Stomach (tissue), 9 donors: ENCODE measurements around the gene GFER. TPM values are rescaled to one million over a fixed set of nuclear protein-coding genes. Genes with fewer than 3 reads are reported as not detected.

Experiments used
- DNase-seq, 2 donors: peaks; one replicate each; pipeline versions ENCODE4 v3.0.0 to v3.0.0-alpha.2; 2013 to 2019
- H3K27ac ChIP-seq, 5 donors: fragments of 200-600 bp in 4 of 5; sonication (generic) in 4 of 5; one replicate each; pipeline ENCODE4 v1.5.1; 2013 to 2019; ENCODE audit warnings: mild to moderate bottlenecking in 1 of 5, moderate library complexity in 1 of 5
- H3K27me3 ChIP-seq, 3 donors: fragments of 200-600 bp; sonication (generic); one replicate each; pipeline ENCODE4 v1.5.1; 2017 to 2019; ENCODE audit warnings: mixed run types in 1 of 3
- H3K36me3 ChIP-seq, 4 donors: fragments of 200-600 bp; sonication (generic); 1 replicate in 3 of 4; 2 replicates in 1 of 4; pipeline ENCODE4 v1.5.1; 2016 to 2019
- H3K4me1 ChIP-seq, 4 donors: fragments of 200-600 bp; sonication (generic); one replicate each; pipeline ENCODE4 v1.5.1; 2016 to 2019
- H3K4me3 ChIP-seq, 4 donors: fragments of 200-600 bp; sonication (generic) in 3 of 4; one replicate each; pipeline ENCODE4 v1.5.1; 2016 to 2019; ENCODE audit warnings: mild to moderate bottlenecking in 1 of 4
- H3K9me3 ChIP-seq, 4 donors: fragments of 200-600 bp; sonication (generic); one replicate each; pipeline ENCODE4 v1.5.1; 2016 to 2019
- CTCF ChIP-seq, 7 experiments: fragments of 450-650 bp in 4 of 7; fragments of 200-600 bp in 3 of 7; sonication (generic) in 3 of 7; IDR thresholded peaks; one replicate each; pipeline ENCODE4 v1.5.1; 2016 to 2019; ENCODE audit warnings: antibody characterized with exemption in 7 of 7, control low read depth in 2 of 7, mild to moderate bottlenecking in 1 of 7
- EP300 ChIP-seq: sonication (generic); formaldehyde crosslinking; IDR thresholded peaks from one replicate; pipeline ENCODE4 v1.6.1; 2017; ENCODE audit warnings: antibody characterized with exemption
- POLR2A ChIP-seq, 4 donors: fragments of 450-650 bp; IDR thresholded peaks; one replicate each; pipeline ENCODE4 v1.6.1; 2016; ENCODE audit warnings: antibody characterized with exemption in 4 of 4, control low read depth in 2 of 4, mild to moderate bottlenecking in 1 of 4, moderate library complexity in 1 of 4
- POLR2AphosphoS5 ChIP-seq, 3 donors: sonication (generic); formaldehyde crosslinking; IDR thresholded peaks; one replicate each; pipeline ENCODE4 v1.6.1; 2016; ENCODE audit warnings: antibody characterized with exemption in 3 of 3
- WGBS, 5 donors: extraction: QIAGEN DNeasy Blood & Tissue Kit in 3 of 5; methylation state at CpG; one replicate each; pipeline versions ENCODE4 v1.1.5 to v1.1.7; 2013 to 2018; 5-methylcytosine and 5-hydroxymethylcytosine counted together
- intact Hi-C: fragments of 100-400 bp; cut with DNase I; formaldehyde crosslinking; loops from one replicate; pipeline ENCODE4 v1.15.1; 2023; ENCODE audit warnings: low total_unique reads
- polyA plus RNA-seq, 3 donors: library from polyadenylated mRNA; stranded (reverse); fragments of 200-250 nt; gene quantifications; one replicate each; pipeline ENCODE4 v1.2.3, GENCODE V29; 2013
- total RNA-seq, 5 donors: library from RNA; depleted of rRNA; stranded (reverse); fragments of >200 nt; gene quantifications; one replicate each; pipeline versions ENCODE4 v1.1.0 to v1.2.3, GENCODE V29; 2014 to 2016
- donor health status: healthy with polysubstance abuse.
- donor health status: Bipolar disorder and iron deficiency.
- donor health status: healthy.

The GFER gene
- total and polyA plus RNA-seq, 8 donors, result 3.1 to 313 (median 33.6) TPM

GRCh38 chr16:1976951-1977874, 6.8 kb upstream of the GFER start:
- intact Hi-C loops, result no loop called here
- Histone ChIP-seq H3K27ac (no peak overlapping the region), H3K9me3 (no peaks in the 10 kb centered on the region), H3K36me3 (peaks cover 43 to 53% (median 52%) of the 10 kb centered on the region in 4 donors), H3K27me3 (peaks cover 4 to 81% (median 36%) of the 10 kb centered on the region in 3 donors), H3K4me1 (peaks cover 29 to 63% (median 55%) of the 10 kb centered on the region in 4 donors), H3K4me3 (no peak overlapping the region)
- WGBS, 5 donors, result 90 to 94% (median 91%) methylated on average over 28 to 33 of the region's 33 CpGs
- DNase-seq, result no peak
- TF ChIP-seq POLR2A (IDR thresholded peaks at IDR 0.05), result no peak
- TF ChIP-seq POLR2AphosphoS5 (IDR thresholded peaks at IDR 0.05), result no peak

- Histone ChIP-seq H3K27me3 (peaks cover 4 to 88% (median 36%) of the 10 kb centered on the region in 3 donors), H3K4me3 (no peak overlapping the region)
Observed at GRCh38 chr16:1977875-1978268, 6.1 kb upstream of the GFER start.

GRCh38 chr16:1978476-1979120, 5.4 kb upstream of the GFER start:
- no peaks in the 10 kb centered on the region for H3K9me3 ChIP-seq
- peak overlapping the region; percentile 46 to 83 (median 76) for H3K27ac ChIP-seq
- H3K27me3 ChIP-seq, result peaks cover 4 to 94% (median 36%) of the 10 kb centered on the region in 3 donors
- H3K36me3 ChIP-seq, result peaks cover 43 to 53% (median 52%) of the 10 kb centered on the region in 4 donors
- 49 to 69% (median 60%) methylated on average over 20 to 37 of the region's 37 CpGs for WGBS, 5 donors
- intact Hi-C loops, result no loop called here
- no peak for TF ChIP-seq POLR2AphosphoS5 (IDR thresholded peaks at IDR 0.05)
- TF ChIP-seq CTCF (IDR thresholded peaks at IDR 0.05), result no peak
- TF ChIP-seq POLR2A (IDR thresholded peaks at IDR 0.05), result no peak
- TF ChIP-seq EP300, result no peak
- DNase-seq, result no peak
- H3K4me3 ChIP-seq, result peak overlapping the region; percentile 31 to 51 (median 38)
- peaks cover 22 to 63% (median 52%) of the 10 kb centered on the region in 4 donors for H3K4me1 ChIP-seq

More at GRCh38 chr16:1977875-1978268, 6.1 kb upstream of the GFER start:
- no peak for DNase-seq
- no peak overlapping the region for H3K27ac ChIP-seq
- peaks cover 43 to 53% (median 52%) of the 10 kb centered on the region in 4 donors for H3K36me3 ChIP-seq
- H3K4me1 ChIP-seq, result peaks cover 22 to 63% (median 52%) of the 10 kb centered on the region in 4 donors
- no peaks in the 10 kb centered on the region for H3K9me3 ChIP-seq
- intact Hi-C loops, result no loop called here
- no peak for TF ChIP-seq POLR2AphosphoS5 (IDR thresholded peaks at IDR 0.05)
- no peak for TF ChIP-seq EP300
- TF ChIP-seq CTCF (IDR thresholded peaks at IDR 0.05), result no peak
- TF ChIP-seq POLR2A (IDR thresholded peaks at IDR 0.05), result no peak
- 80 to 96% (median 95%) methylated on average over 2 to 18 of the region's 18 CpGs for WGBS, 5 donors

- H3K4me1 ChIP-seq, result peaks cover 22 to 62% (median 50%) of the 10 kb centered on the region in 4 donors
Observed at GRCh38 chr16:1979271-1980029, 4.5 kb upstream of the GFER start.

More at GRCh38 chr16:1979271-1980029, 4.5 kb upstream of the GFER start:
- peak; percentile 93 for DNase-seq
- TF ChIP-seq POLR2A (IDR thresholded peaks at IDR 0.05) (no peak), CTCF (IDR thresholded peaks at IDR 0.05) (no peak), EP300 (no peak), POLR2AphosphoS5 (IDR thresholded peaks at IDR 0.05) (peak in 2 of 3 donors; percentile 79 to 88)
- peaks cover 38 to 45% (median 45%) of the 10 kb centered on the region in 4 donors for H3K36me3 ChIP-seq
- no peaks in the 10 kb centered on the region for H3K9me3 ChIP-seq
- peak overlapping the region; percentile 72 to 83 (median 76) for H3K27ac ChIP-seq
- 9 to 15% (median 13%) methylated on average over 3 to 70 of the region's 70 CpGs for WGBS, 5 donors
- peaks cover 4 to 89% (median 36%) of the 10 kb centered on the region in 3 donors for H3K27me3 ChIP-seq
- peak overlapping the region; percentile 31 to 51 (median 38) for H3K4me3 ChIP-seq
- intact Hi-C loops, result no loop called here
